Neuronal stem cell (in vitro differentiated cells): ENCODE measurements around the gene TMPRSS6.

Source experiments
- DNase-seq: peaks from one replicate; pipeline ENCODE4 v3.0.0-alpha.2; 2013; ENCODE audit warnings: low spot score
- H2AFZ ChIP-seq: one replicate; pipeline ENCODE4 v1.6.1; 2013; ENCODE audit warnings: mild to moderate bottlenecking, low read length, inconsistent platforms
- H2AK5ac ChIP-seq: 2 replicates; pipeline ENCODE4 v1.6.1; 2013; ENCODE audit warnings: low read depth, mild to moderate bottlenecking, inconsistent platforms, low read length, moderate library complexity, mixed read lengths
- H2BK120ac ChIP-seq: 2 replicates; pipeline ENCODE4 v1.6.1; 2013; ENCODE audit warnings: low read depth, mild to moderate bottlenecking, inconsistent platforms, low read length, moderate library complexity, mixed read lengths
- H2BK12ac ChIP-seq: one replicate; pipeline ENCODE4 v1.6.1; 2013; ENCODE audit warnings: low read length, inconsistent platforms
- H2BK15ac ChIP-seq: 2 replicates; pipeline ENCODE4 v1.6.1; 2013; ENCODE audit warnings: mild to moderate bottlenecking, low read length, inconsistent platforms, mixed read lengths
- H2BK5ac ChIP-seq: one replicate; pipeline ENCODE4 v1.6.1; 2013; ENCODE audit warnings: inconsistent platforms, mild to moderate bottlenecking, low read length, moderate library complexity
- H3K14ac ChIP-seq: one replicate; pipeline ENCODE4 v1.6.1; 2013; ENCODE audit warnings: low read length, inconsistent platforms
- H3K18ac ChIP-seq: 2 replicates; pipeline ENCODE4 v1.6.1; 2013; ENCODE audit warnings: low read length, inconsistent platforms
- H3K23ac ChIP-seq: 2 replicates; pipeline ENCODE4 v1.6.1; 2013; ENCODE audit warnings: low read depth, mild to moderate bottlenecking, mixed read lengths, low read length, inconsistent platforms; ENCODE audit not compliant: poor library complexity
- H3K27ac ChIP-seq: replicated peaks from 3 replicates; pipeline ENCODE4 v1.5.1; 2013; ENCODE audit warnings: low read length, inconsistent platforms
- H3K27me3 ChIP-seq, 3 experiments: 2 replicates each; pipeline ENCODE4 v1.6.1; 2013; ENCODE audit warnings: low read length in 3 of 3, mild to moderate bottlenecking in 2 of 3, inconsistent platforms in 1 of 3, low read depth in 1 of 3, mixed read lengths in 1 of 3, moderate library complexity in 1 of 3; ENCODE audit not compliant: control insufficient read depth in 3 of 3, insufficient read depth in 3 of 3
- H3K36me3 ChIP-seq, 2 donors: replicated peaks in 1 of 2; 2 replicates each; pipeline ENCODE4 v1.6.1; 2013; ENCODE audit warnings: low read length in 2 of 2; ENCODE audit not compliant: control insufficient read depth in 2 of 2, insufficient read depth in 2 of 2
- H3K4ac ChIP-seq: 2 replicates; pipeline ENCODE4 v1.6.1; 2013; ENCODE audit warnings: inconsistent platforms, mild to moderate bottlenecking, low read length, moderate library complexity
- H3K4me1 ChIP-seq, 2 donors: 1 replicate in 1 of 2; 2 replicates in 1 of 2; pipeline ENCODE4 v1.6.1; 2013; ENCODE audit warnings: low read length in 2 of 2, low read depth in 1 of 2; ENCODE audit not compliant: control insufficient read depth in 2 of 2, insufficient read depth in 1 of 2
- H3K4me2 ChIP-seq: one replicate; pipeline ENCODE4 v1.6.1; 2013; ENCODE audit warnings: mild to moderate bottlenecking, low read length, inconsistent platforms; ENCODE audit not compliant: insufficient read depth, poor library complexity, severe bottlenecking
- H3K4me3 ChIP-seq, 2 donors: 2 replicates each; pipeline ENCODE4 v1.5.1; 2013; ENCODE audit warnings: low read length in 2 of 2, mild to moderate bottlenecking in 2 of 2, inconsistent platforms in 1 of 2, moderate library complexity in 1 of 2
- H3K79me1 ChIP-seq: one replicate; pipeline ENCODE4 v1.6.1; 2013; ENCODE audit warnings: low read depth, mild to moderate bottlenecking, inconsistent platforms, low read length, moderate library complexity
- H3K9ac ChIP-seq: one replicate; pipeline ENCODE4 v1.6.1; 2013; ENCODE audit warnings: mild to moderate bottlenecking, low read depth, low read length, inconsistent platforms; ENCODE audit not compliant: poor library complexity
- H3K9me3 ChIP-seq, 2 donors: replicated peaks in 1 of 2; 2 replicates each; pipeline versions ENCODE3 to v1.6.1; 2013; ENCODE audit warnings: low read length in 2 of 2, mild to moderate bottlenecking in 2 of 2, inconsistent platforms in 1 of 2, low read depth in 1 of 2, mixed read lengths in 1 of 2, moderate library complexity in 1 of 2; ENCODE audit not compliant: control insufficient read depth in 2 of 2, insufficient read depth in 1 of 2
- H4K8ac ChIP-seq: one replicate; pipeline ENCODE4 v1.6.1; 2013; ENCODE audit warnings: low read depth, mild to moderate bottlenecking, inconsistent platforms, low read length, moderate library complexity
- H4K91ac ChIP-seq: one replicate; pipeline ENCODE4 v1.6.1; 2013; ENCODE audit warnings: low read length, low read depth, mild to moderate bottlenecking, inconsistent platforms; ENCODE audit not compliant: poor library complexity
- WGBS, 2 donors: extraction: QIAGEN DNeasy Blood & Tissue Kit; methylation state at CpG; one replicate each; pipeline ENCODE4 v1.1.7; 2013; ENCODE audit warnings: missing lambda C conversion rate in 2 of 2, mixed read lengths in 1 of 2; ENCODE audit not compliant: insufficient read length in 2 of 2, insufficient replicate concordance in 1 of 2; ENCODE audit errors: extremely low coverage in 2 of 2; 5-methylcytosine and 5-hydroxymethylcytosine counted together

Gene TMPRSS6

DNA sequence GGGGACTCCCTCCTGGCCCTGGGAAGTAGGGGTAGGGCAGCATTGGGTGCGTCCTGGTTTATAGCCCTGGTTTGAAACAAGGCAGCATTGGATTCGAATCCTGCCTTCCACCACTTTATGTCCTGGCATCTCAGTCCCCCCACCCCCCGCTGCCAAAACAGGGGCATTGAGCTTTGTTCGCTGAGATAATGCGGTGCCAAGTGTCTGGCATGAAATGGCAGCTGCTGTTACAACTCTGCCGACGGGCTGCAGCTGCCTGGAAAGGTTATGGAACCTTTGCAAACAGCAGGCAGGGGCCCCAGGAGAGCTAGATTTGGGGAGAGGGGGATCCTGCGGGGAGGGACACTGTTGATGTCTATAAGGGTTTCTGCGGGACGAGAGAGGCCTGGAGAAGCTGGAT lies 92.2 kb downstream of the TMPRSS6 start:
- H3K4me3 ChIP-seq = peak overlapping the region in 1 of 2 donors; percentile 8

DNA sequence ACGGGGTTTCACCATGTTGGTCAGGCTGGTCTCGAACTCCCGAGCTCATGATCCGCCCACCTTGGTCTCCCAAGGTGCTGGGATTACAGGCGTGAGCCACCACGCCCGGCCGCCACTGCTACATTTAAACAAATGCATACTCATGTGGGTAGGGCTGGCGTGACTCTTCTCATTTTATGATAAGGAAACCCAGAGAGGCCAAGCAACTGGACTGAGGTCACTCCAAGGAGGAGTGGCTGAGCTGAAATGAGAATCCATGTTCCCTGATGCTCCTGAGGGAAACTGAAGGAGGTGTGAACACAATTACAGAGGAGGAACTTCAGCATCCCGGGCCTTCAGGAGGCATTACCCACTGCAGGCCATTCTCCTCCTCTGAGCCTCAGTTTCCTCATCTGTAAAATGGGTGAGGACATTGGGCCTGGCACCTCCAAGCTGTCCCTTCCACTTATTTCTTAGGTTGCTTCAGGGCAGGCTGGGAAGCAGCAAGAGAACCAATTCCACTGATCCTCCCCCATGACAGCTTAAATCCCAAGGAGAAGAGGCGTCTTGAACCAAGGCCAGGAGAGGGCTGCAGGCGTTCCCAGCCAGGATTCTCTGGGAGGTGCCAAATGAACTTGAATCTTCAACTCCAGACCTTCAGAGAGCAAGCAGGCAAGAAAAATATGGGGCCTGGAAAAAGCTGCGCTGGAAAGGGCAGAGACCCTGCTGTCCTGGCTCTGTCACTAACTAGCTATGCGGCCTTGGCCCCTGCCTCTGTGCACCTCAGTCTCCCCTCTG lies 93.2 kb downstream of the TMPRSS6 start:
- Histone ChIP-seq H3K4ac (no peak overlapping the region), H2BK12ac (no peak overlapping the region), H3K79me1 (peaks cover 9% of the 10 kb centered on the region), H3K18ac (no peak overlapping the region), H3K4me2 (no peak overlapping the region), H3K9me3 (peaks cover 0 to 2% of the 10 kb centered on the region in 2 donors), H3K14ac (no peak overlapping the region), H2BK5ac (no peak overlapping the region), H2BK15ac (no peak overlapping the region), H3K36me3 (peaks cover 15 to 27% of the 10 kb centered on the region in 2 donors), H2AFZ (no peak overlapping the region), H2BK120ac (no peak overlapping the region), H4K8ac (no peak overlapping the region), H3K9ac (no peak overlapping the region), H3K4me3 (no peak overlapping the region), H3K27ac (no peak overlapping the region), H3K23ac (no peak overlapping the region), H3K4me1 (peaks cover 0 to 15% of the 10 kb centered on the region in 2 donors), H2AK5ac (no peak overlapping the region), H3K27me3 (no peaks in the 10 kb centered on the region), H4K91ac (no peak overlapping the region)
- WGBS, 2 donors = no CpG with 5 or more reads among the region's 14 CpGs
- no peak for DNase-seq

More for the DNA sequence above, 92.2 kb downstream of the TMPRSS6 start:
- no peak overlapping the region for H4K91ac ChIP-seq
- H3K18ac ChIP-seq = no peak overlapping the region
- no peak overlapping the region for H3K9ac ChIP-seq
- peaks cover 12 to 34% of the 10 kb centered on the region in 2 donors for H3K36me3 ChIP-seq
- H3K4me1 ChIP-seq = peaks cover 0 to 16% of the 10 kb centered on the region in 2 donors
- WGBS, 2 donors = no CpG with 5 or more reads among the region's 10 CpGs
- H3K4me2 ChIP-seq = no peak overlapping the region
- peaks cover 14% of the 10 kb centered on the region for H3K79me1 ChIP-seq
- H2AFZ ChIP-seq = no peak overlapping the region
- no peak overlapping the region for H2BK5ac ChIP-seq
- H3K9me3 ChIP-seq = peaks cover 0 to 2% of the 10 kb centered on the region in 2 donors
- H3K14ac ChIP-seq = no peak overlapping the region
- DNase-seq = no peak
- no peak overlapping the region for H2BK12ac ChIP-seq
- no peak overlapping the region for H3K4ac ChIP-seq
- no peaks in the 10 kb centered on the region for H3K27me3 ChIP-seq
- H4K8ac ChIP-seq = no peak overlapping the region
- H3K23ac ChIP-seq = no peak overlapping the region
- H2BK120ac ChIP-seq = no peak overlapping the region
- H2BK15ac ChIP-seq = no peak overlapping the region
- no peak overlapping the region for H3K27ac ChIP-seq
- H2AK5ac ChIP-seq = no peak overlapping the region

DNA sequence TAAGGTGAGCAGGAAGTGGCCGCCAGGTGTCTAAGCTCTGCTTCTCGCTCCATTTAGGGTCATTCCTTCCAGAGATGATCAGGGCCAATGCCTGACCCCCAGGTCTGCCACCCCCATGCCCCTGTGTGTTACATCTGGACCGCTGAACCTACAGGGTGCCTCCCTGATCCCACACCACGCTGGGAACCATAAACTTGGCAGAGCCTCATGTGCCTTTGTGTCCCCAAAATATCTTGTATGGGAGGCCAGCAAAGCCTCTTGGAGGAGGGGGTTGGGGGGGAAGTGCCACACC lies 94.0 kb downstream of the TMPRSS6 start:
- Histone ChIP-seq H3K4me2 (no peak overlapping the region), H3K4me3 (no peak overlapping the region), H2BK120ac (no peak overlapping the region), H4K8ac (no peak overlapping the region), H3K36me3 (peaks cover 12 to 24% of the 10 kb centered on the region in 2 donors), H3K27ac (no peak overlapping the region), H3K14ac (no peak overlapping the region), H2BK5ac (no peak overlapping the region), H2BK12ac (no peak overlapping the region), H2AK5ac (no peak overlapping the region), H3K9me3 (peaks cover 0 to 2% of the 10 kb centered on the region in 2 donors), H3K4ac (no peak overlapping the region), H3K27me3 (no peaks in the 10 kb centered on the region), H2AFZ (no peak overlapping the region), H3K23ac (no peak overlapping the region), H3K4me1 (peaks cover 0 to 11% of the 10 kb centered on the region in 2 donors), H3K9ac (peak overlapping the region; percentile 60), H3K79me1 (peaks cover 6% of the 10 kb centered on the region), H3K18ac (no peak overlapping the region), H2BK15ac (no peak overlapping the region), H4K91ac (no peak overlapping the region)
- DNase-seq = no peak
- WGBS, 2 donors = no CpG with 5 or more reads among the region's 4 CpGs
